ENCODE data around the gene ZNF133.

The ZNF133 gene

DNA sequence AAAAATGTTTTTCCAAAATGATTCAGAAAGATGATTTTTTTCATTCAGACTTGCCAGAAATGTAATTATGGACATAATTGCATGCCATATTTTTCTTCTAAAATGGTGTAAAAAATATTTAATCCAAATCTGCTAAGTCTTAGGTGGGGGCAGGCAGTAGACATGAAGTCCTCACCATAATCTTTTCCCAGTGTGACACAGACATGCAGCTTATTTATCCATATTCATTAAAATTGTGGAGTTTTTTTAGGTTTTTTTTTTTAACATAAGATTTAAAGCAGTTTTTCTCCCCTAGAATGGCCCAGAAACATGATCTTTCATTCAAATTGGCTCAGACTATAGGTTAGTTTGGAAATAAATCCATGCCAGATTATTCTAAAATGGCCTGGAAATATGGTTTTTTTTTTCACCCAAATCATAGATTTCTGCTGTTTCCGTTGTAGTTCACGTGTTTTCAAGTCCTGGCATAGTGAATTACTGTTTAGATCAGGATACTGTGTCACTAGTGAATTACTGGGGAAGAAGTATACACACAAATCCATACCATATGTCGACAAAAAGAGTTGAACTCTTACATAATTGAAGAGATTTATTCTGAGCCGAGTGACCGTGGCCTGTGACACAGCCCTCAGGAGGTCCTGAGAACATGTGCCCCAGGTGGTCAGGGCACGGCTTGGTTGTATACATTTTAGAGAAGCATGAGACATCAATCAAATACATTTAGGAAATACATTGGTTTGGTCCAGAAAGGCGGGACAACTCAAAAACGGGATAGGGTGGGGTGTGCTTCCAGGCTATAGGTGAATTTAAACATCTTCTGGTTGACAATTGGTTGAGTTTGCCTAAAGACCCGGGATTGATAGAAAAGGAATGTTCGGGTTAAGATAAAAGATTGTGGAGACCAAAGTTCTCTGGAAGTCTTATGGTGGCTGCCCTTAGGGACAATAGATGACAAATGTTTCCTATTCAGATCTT is 33.9 kb downstream of the ZNF133 start:
- peaks cover 9% of the 10 kb centered on the region for H3K4me1 ChIP-seq (ENCODE audit: insufficient read depth, low read length, severe bottlenecking)
- H3K36me3 ChIP-seq (ENCODE audit: insufficient read depth, low read length), result no peaks in the 10 kb centered on the region
- no peaks in the 10 kb centered on the region for H3F3A ChIP-seq (ENCODE audit: insufficient read depth, low read length)
- H3K9ac ChIP-seq (ENCODE audit: low read length), result no peak overlapping the region
- no peaks in the 10 kb centered on the region for H4K20me1 ChIP-seq (ENCODE audit: insufficient read depth, low read length)
- H3K9me3 ChIP-seq (ENCODE audit: low read length), result peaks cover 1% of the 10 kb centered on the region; the same call in 1 of the 2 replicates
- no peaks in the 10 kb centered on the region for H3K27me3 ChIP-seq (ENCODE audit: insufficient read depth, low read length)
- TF ChIP-seq EZH2 (IDR thresholded peaks at IDR 0.05; ENCODE audit: borderline replicate concordance, low read length), result no peak
- TF ChIP-seq, protein P1, sequence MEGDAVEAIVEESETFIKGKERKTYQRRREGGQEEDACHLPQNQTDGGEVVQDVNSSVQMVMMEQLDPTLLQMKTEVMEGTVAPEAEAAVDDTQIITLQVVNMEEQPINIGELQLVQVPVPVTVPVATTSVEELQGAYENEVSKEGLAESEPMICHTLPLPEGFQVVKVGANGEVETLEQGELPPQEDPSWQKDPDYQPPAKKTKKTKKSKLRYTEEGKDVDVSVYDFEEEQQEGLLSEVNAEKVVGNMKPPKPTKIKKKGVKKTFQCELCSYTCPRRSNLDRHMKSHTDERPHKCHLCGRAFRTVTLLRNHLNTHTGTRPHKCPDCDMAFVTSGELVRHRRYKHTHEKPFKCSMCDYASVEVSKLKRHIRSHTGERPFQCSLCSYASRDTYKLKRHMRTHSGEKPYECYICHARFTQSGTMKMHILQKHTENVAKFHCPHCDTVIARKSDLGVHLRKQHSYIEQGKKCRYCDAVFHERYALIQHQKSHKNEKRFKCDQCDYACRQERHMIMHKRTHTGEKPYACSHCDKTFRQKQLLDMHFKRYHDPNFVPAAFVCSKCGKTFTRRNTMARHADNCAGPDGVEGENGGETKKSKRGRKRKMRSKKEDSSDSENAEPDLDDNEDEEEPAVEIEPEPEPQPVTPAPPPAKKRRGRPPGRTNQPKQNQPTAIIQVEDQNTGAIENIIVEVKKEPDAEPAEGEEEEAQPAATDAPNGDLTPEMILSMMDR (IDR thresholded peaks at IDR 0.05; ENCODE audit: low read length), result no peak
- H3K79me2 ChIP-seq (ENCODE audit: insufficient read depth, low read length), result no peaks in the 10 kb centered on the region
- H3K4me3 ChIP-seq (ENCODE audit: low read depth, low read length, poor library complexity, severe bottlenecking), result no peak overlapping the region
- no peak overlapping the region for H3K4me2 ChIP-seq (ENCODE audit: low read length)
- H3K27ac ChIP-seq (ENCODE audit: low read depth, low read length, poor library complexity, severe bottlenecking), result no peak overlapping the region
- no peaks in the 10 kb centered on the region for H3K9me2 ChIP-seq (ENCODE audit: low read depth, low read length)
- no peak overlapping the region for H2AFZ ChIP-seq (ENCODE audit: low read length)

DNA sequence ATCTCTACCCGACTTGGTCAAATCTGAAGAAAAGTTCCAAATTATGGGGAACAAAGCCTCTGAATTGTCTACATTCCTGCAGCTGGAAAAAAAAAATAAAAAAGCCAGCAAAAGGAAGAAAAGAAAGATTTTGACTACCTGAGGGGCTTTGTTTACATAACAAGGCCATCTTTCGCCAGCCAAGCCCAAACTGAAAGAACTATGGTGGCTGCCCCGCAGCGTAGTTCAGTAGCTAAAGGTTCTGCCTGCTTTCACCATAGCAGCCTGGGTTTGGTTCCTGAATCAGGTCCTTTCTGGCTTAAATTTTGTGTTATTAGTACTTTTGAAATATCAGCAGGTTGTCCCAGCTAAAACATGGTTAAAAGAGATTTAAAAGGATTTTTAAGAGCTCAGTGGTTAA is 35.4 kb downstream of the ZNF133 start:
- no peaks in the 10 kb centered on the region for H4K20me1 ChIP-seq (ENCODE audit: insufficient read depth, low read length)
- H3K9me3 ChIP-seq (ENCODE audit: low read length), result peaks cover 6% of the 10 kb centered on the region
- no peaks in the 10 kb centered on the region for H3F3A ChIP-seq (ENCODE audit: insufficient read depth, low read length)
- H3K9me2 ChIP-seq (ENCODE audit: low read depth, low read length), result no peaks in the 10 kb centered on the region
- H3K4me3 ChIP-seq (ENCODE audit: low read depth, low read length, poor library complexity, severe bottlenecking), result no peak overlapping the region
- no peak overlapping the region for H3K27ac ChIP-seq (ENCODE audit: low read depth, low read length, poor library complexity, severe bottlenecking)
- H3K4me2 ChIP-seq (ENCODE audit: low read length), result no peak overlapping the region
- peaks cover 9% of the 10 kb centered on the region for H3K4me1 ChIP-seq (ENCODE audit: insufficient read depth, low read length, severe bottlenecking)
- no peak for TF ChIP-seq EZH2 (IDR thresholded peaks at IDR 0.05; ENCODE audit: borderline replicate concordance, low read length)
- TF ChIP-seq, protein P1 (IDR thresholded peaks at IDR 0.05; ENCODE audit: low read length), result no peak
- no peak overlapping the region for H3K9ac ChIP-seq (ENCODE audit: low read length)
- no peak overlapping the region for H2AFZ ChIP-seq (ENCODE audit: low read length)
- H3K36me3 ChIP-seq (ENCODE audit: insufficient read depth, low read length), result no peaks in the 10 kb centered on the region
- no peaks in the 10 kb centered on the region for H3K79me2 ChIP-seq (ENCODE audit: insufficient read depth, low read length)
- no peaks in the 10 kb centered on the region for H3K27me3 ChIP-seq (ENCODE audit: insufficient read depth, low read length)

DNA sequence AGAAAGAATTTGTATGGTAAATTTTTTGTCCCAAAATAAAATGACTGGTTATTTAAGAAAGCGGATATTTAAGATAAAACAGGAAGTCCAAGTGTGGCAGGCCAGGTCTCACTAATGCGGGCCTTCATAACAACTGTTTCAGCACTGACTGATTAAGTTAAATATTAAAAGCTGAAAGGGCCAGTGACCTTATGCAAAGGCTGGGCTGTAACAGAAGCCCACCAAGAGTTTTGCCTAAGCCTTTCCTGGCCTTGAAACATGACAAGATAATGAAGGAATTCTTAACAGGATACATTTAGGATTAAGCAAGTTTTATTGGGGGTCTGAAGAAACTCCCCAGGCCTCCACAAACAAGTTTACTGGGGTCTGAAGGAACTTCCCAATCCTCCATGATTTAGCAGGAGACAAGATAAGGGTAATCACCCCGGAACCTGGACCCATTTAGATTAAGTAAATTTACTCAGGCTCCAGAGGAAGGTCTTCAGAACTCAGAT is 36.3 kb downstream of the ZNF133 start:
- Histone ChIP-seq H3K9me2 (ENCODE audit: low read depth, low read length) (no peaks in the 10 kb centered on the region), H3F3A (ENCODE audit: insufficient read depth, low read length) (no peaks in the 10 kb centered on the region), H3K36me3 (ENCODE audit: insufficient read depth, low read length) (no peaks in the 10 kb centered on the region), H3K9me3 (ENCODE audit: low read length) (peaks cover 6% of the 10 kb centered on the region), H4K20me1 (ENCODE audit: insufficient read depth, low read length) (no peaks in the 10 kb centered on the region), H3K4me2 (ENCODE audit: low read length) (no peak overlapping the region), H3K4me3 (ENCODE audit: low read depth, low read length, poor library complexity, severe bottlenecking) (no peak overlapping the region), H3K27me3 (ENCODE audit: insufficient read depth, low read length) (no peaks in the 10 kb centered on the region), H2AFZ (ENCODE audit: low read length) (no peak overlapping the region), H3K4me1 (ENCODE audit: insufficient read depth, low read length, severe bottlenecking) (peaks cover 9% of the 10 kb centered on the region), H3K79me2 (ENCODE audit: insufficient read depth, low read length) (no peaks in the 10 kb centered on the region), H3K27ac (ENCODE audit: low read depth, low read length, poor library complexity, severe bottlenecking) (no peak overlapping the region), H3K9ac (ENCODE audit: low read length) (no peak overlapping the region)
- TF ChIP-seq EZH2 (IDR thresholded peaks at IDR 0.05; ENCODE audit: borderline replicate concordance, low read length), result no peak
- TF ChIP-seq, protein P1 (IDR thresholded peaks at IDR 0.05; ENCODE audit: low read length), result no peak

Data from OCI-LY1 (cell line).